LNCAP (cell line): ENCODE data around the gene PLCB2.

ENCODE experiments used
- TF ChIP-seq, protein P1 (sequence below): fragments of 450-650 bp; IDR thresholded peaks from 2 replicates; pipeline ENCODE4 v1.5.1; 2017; ENCODE audit warnings: mild to moderate bottlenecking

PLCB2 gene

DNA sequence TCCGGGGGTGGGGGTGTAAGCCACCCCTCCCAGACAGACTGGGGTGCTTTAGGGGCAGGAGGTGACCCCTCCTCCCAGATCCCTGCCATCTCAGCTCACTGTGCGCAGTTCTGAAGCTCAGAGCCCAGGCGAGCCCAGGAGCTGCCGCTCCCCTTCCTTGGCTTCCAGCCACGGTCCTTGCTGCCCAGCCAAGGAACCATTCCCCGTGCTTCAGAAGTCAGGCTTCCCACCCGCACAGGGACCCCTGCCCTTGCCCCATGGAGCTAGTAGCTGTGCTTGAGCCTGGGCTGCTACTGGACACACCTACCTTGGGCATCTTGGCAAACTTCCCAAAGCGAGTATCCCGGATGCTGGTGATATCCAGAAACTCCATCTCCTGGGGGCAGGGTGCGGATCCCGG, 4.8 kb downstream of the PLCB2 start:
- TF ChIP-seq, protein P1, sequence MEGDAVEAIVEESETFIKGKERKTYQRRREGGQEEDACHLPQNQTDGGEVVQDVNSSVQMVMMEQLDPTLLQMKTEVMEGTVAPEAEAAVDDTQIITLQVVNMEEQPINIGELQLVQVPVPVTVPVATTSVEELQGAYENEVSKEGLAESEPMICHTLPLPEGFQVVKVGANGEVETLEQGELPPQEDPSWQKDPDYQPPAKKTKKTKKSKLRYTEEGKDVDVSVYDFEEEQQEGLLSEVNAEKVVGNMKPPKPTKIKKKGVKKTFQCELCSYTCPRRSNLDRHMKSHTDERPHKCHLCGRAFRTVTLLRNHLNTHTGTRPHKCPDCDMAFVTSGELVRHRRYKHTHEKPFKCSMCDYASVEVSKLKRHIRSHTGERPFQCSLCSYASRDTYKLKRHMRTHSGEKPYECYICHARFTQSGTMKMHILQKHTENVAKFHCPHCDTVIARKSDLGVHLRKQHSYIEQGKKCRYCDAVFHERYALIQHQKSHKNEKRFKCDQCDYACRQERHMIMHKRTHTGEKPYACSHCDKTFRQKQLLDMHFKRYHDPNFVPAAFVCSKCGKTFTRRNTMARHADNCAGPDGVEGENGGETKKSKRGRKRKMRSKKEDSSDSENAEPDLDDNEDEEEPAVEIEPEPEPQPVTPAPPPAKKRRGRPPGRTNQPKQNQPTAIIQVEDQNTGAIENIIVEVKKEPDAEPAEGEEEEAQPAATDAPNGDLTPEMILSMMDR: no peak

GRCh38 chr15:40302288-40302886, 5.3 kb downstream of the PLCB2 start:
- TF ChIP-seq, protein P1: no peak

DNA sequence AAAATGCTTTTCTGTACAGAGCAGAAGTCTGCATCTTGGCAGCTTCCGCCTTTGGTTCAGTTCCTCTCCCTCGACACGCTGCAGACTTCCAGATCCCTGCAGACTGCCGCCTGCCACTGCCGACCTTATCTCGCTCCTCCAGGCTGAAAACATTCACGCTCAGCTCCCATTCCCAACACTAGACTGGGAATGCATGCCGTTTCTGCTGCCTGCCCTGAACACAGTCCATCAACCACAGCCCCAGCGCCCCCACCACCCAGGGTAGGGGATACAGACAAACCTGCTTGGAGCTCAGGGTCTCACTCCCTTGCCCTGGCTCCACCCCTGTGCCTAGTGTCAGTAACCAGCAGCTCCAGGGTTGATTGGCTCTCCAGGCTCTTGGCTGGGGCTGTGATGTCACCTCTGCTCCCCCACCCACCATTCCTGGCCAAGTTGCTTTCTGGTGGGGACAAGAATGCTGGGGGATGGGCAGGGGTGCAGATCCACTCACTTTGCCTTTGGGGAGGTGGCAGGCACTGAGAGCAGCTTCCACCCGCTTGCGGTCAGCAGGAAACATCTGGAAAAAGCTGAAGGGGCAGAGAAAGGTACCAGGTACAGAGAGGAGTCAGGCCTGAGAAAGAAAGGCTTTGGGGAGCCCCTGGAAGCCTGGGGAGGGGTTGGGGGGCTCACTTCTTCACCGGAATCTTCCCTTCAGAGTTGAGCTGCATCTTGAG, 6.1 kb downstream of the PLCB2 start:
- TF ChIP-seq, protein P1: no peak

- TF ChIP-seq, protein P1: no peak
Observed at GRCh38 chr15:40300771-40301170, 7.0 kb downstream of the PLCB2 start.

GRCh38 chr15:40300367-40300766, 7.4 kb downstream of the PLCB2 start:
- TF ChIP-seq, protein P1: no peak

- TF ChIP-seq, protein P1: no peak
Observed at GRCh38 chr15:40298216-40298935, 9.4 kb downstream of the PLCB2 start.

DNA sequence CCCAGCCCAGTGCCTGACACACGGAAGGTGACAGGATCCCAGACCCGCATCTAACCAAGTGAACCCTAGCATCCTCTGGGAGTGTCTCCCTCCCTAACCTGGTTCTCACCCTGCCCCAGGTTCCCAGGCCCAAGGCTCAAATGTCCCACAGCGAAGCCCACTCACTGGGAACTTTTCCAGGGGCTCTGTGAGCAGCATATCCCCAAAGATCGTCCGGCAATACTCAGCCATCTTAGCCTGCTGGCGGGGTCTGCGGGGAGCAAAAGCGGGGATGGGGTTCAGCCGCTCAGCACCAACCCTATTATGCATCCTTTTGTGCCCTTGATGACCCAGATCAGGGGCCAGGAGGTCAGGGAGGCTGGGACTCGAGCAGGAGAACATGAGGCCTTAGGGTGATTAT, 10.4 kb downstream of the PLCB2 start:
- TF ChIP-seq, protein P1: no peak
